Hepatocyte (in vitro differentiated cells): ENCODE results near the gene LPAR1.

Source experiments
- EZH2 ChIP-seq: fragments of 200-600 bp; sonication (generic); IDR thresholded peaks from 2 replicates; pipeline ENCODE4 v1.6.1; 2016; ENCODE audit warnings: antibody characterized with exemption, mild to moderate bottlenecking, borderline replicate concordance
- EZH2phosphoT487 ChIP-seq: fragments of 200-600 bp; sonication (generic); IDR thresholded peaks from one replicate; pipeline ENCODE4 v1.6.1; 2018; ENCODE audit warnings: antibody characterized with exemption, mild to moderate bottlenecking, low read depth, moderate library complexity; ENCODE audit not compliant: unreplicated experiment, severe bottlenecking
- TF ChIP-seq, protein P1 (sequence below): fragments of 200-600 bp; sonication (generic); IDR thresholded peaks from 2 replicates; pipeline ENCODE4 v1.5.1; 2016; ENCODE audit warnings: antibody characterized with exemption, mild to moderate bottlenecking; ENCODE audit not compliant: poor library complexity

DNA sequence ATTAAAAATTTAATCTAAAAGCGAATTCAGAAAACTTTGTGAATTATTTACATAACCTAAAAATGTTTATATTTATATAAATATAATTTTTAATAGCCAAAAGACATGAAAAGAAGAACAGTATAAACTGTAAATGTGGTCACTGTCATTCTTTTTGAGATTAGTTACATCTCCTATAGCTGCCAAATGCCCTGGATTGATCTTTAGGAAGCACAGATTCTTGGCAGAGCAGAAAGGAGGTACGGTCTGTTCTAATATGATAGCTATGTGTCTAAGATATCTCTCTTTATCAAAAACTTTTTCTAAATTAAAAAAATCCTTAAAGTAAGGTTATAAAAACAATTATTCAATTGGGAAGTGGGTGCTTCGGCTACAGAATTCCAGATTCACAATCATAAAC lies 151.0 kb downstream of the LPAR1 start:
- TF ChIP-seq, protein P1, sequence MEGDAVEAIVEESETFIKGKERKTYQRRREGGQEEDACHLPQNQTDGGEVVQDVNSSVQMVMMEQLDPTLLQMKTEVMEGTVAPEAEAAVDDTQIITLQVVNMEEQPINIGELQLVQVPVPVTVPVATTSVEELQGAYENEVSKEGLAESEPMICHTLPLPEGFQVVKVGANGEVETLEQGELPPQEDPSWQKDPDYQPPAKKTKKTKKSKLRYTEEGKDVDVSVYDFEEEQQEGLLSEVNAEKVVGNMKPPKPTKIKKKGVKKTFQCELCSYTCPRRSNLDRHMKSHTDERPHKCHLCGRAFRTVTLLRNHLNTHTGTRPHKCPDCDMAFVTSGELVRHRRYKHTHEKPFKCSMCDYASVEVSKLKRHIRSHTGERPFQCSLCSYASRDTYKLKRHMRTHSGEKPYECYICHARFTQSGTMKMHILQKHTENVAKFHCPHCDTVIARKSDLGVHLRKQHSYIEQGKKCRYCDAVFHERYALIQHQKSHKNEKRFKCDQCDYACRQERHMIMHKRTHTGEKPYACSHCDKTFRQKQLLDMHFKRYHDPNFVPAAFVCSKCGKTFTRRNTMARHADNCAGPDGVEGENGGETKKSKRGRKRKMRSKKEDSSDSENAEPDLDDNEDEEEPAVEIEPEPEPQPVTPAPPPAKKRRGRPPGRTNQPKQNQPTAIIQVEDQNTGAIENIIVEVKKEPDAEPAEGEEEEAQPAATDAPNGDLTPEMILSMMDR, result no peak
- TF ChIP-seq EZH2, result no peak
- TF ChIP-seq EZH2phosphoT487, result no peak
